Tibial artery (tissue), 4 donors: ENCODE results near the gene STAM.

ENCODE experiments used
- DNase-seq, 2 donors: peaks; one replicate each; pipeline ENCODE4 v3.0.0-alpha.2; 2019
- H3K27ac ChIP-seq, 2 donors: fragments of 200-600 bp; sonication (generic) in 1 of 2; 1 replicate in 1 of 2; 2 replicates in 1 of 2; pipeline ENCODE4 v1.5.1; 2018 to 2019; ENCODE audit warnings: mild to moderate bottlenecking in 1 of 2
- H3K27me3 ChIP-seq, 2 donors: fragments of 200-600 bp; sonication (generic) in 1 of 2; one replicate each; pipeline versions ENCODE4 v1.5.1 to v1.6.0; 2016 to 2019
- H3K36me3 ChIP-seq, 3 donors: fragments of 200-600 bp; sonication (generic) in 2 of 3; one replicate each; pipeline ENCODE4 v1.5.1; 2016 to 2019; ENCODE audit warnings: mild to moderate bottlenecking in 2 of 3
- H3K4me1 ChIP-seq, 4 donors: fragments of 200-600 bp; sonication (generic) in 2 of 4; 1 replicate in 3 of 4; 2 replicates in 1 of 4; pipeline ENCODE4 v1.5.1; 2016 to 2019
- H3K4me3 ChIP-seq, 2 donors: fragments of 200-600 bp; sonication (generic) in 1 of 2; 1 replicate in 1 of 2; 2 replicates in 1 of 2; pipeline ENCODE4 v1.5.1; 2018 to 2019; ENCODE audit warnings: mild to moderate bottlenecking in 2 of 2
- H3K9me3 ChIP-seq, 3 donors: fragments of 200-600 bp; sonication (generic) in 1 of 3; one replicate each; pipeline ENCODE4 v1.5.1; 2016 to 2019
- intact Hi-C: fragments of 100-400 bp; cut with DNase I; formaldehyde crosslinking; loops from one replicate; pipeline ENCODE4 v1.15.0; 2023; ENCODE audit warnings: low total_unique reads
- TF ChIP-seq, protein P1 (sequence below), 2 experiments: fragments of 200-600 bp in 1 of 2; fragments of 450-650 bp in 1 of 2; IDR thresholded peaks; one replicate each; pipeline ENCODE4 v1.5.1; 2017 to 2019; ENCODE audit warnings: antibody characterized with exemption in 2 of 2, mild to moderate bottlenecking in 1 of 2, moderate library complexity in 1 of 2

Gene STAM

GRCh38 chr10:17685233-17685840, 41.4 kb downstream of the STAM start:
- intact Hi-C loops: no loop called here
- Histone ChIP-seq H3K27me3 (no peaks in the 10 kb centered on the region), H3K4me1 (peaks cover 0 to 23% (median 0%) of the 10 kb centered on the region in 4 donors), H3K36me3 (peaks cover 0 to 3% (median 0%) of the 10 kb centered on the region in 3 donors), H3K4me3 (no peak overlapping the region), H3K9me3 (no peaks in the 10 kb centered on the region), H3K27ac (no peak overlapping the region)
- TF ChIP-seq, protein P1, sequence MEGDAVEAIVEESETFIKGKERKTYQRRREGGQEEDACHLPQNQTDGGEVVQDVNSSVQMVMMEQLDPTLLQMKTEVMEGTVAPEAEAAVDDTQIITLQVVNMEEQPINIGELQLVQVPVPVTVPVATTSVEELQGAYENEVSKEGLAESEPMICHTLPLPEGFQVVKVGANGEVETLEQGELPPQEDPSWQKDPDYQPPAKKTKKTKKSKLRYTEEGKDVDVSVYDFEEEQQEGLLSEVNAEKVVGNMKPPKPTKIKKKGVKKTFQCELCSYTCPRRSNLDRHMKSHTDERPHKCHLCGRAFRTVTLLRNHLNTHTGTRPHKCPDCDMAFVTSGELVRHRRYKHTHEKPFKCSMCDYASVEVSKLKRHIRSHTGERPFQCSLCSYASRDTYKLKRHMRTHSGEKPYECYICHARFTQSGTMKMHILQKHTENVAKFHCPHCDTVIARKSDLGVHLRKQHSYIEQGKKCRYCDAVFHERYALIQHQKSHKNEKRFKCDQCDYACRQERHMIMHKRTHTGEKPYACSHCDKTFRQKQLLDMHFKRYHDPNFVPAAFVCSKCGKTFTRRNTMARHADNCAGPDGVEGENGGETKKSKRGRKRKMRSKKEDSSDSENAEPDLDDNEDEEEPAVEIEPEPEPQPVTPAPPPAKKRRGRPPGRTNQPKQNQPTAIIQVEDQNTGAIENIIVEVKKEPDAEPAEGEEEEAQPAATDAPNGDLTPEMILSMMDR (IDR thresholded peaks at IDR 0.05): no peak
- DNase-seq: no peak

DNA sequence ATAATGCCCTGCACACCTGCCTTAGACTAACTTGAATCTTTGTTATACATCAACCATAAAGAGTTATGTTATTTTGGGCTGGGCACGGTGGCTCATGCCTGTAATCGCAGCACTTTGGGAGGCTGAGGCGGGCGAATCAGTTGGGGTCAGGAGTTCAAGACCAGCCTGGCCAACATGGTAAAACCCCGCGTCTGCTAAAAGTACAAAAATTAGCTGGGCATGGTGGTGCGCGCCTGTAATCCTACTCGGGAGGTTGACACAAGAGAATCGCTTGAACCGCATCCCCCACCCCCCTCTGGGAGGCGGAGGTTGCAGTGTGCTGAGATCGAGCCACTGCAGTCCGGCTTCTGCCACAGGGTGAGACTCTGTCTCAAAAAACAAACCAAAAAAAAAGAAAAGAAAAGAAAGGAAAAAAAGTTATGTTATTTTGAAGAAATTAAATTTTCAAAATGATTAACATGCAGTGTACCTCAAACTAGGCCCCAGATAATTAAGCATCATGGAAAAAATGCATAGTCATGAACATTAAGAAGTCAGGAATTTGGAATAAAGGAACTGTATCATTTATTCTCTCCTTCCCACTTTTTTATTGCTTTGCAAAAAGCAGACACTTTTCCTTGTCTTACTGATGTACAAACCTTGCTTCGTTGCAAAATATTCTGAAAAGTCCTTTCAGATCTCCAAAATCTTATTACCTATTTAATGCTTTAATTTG, 43.3 kb downstream of the STAM start:
- DNase-seq: no peak
- intact Hi-C loops: no loop called here
- Histone ChIP-seq H3K4me1 (peaks cover 0 to 18% (median 0%) of the 10 kb centered on the region in 4 donors), H3K27ac (no peak overlapping the region), H3K4me3 (no peak overlapping the region), H3K36me3 (peaks cover 0 to 3% (median 0%) of the 10 kb centered on the region in 3 donors), H3K9me3 (no peaks in the 10 kb centered on the region), H3K27me3 (no peaks in the 10 kb centered on the region)
- TF ChIP-seq, protein P1 (IDR thresholded peaks at IDR 0.05): no peak

DNA sequence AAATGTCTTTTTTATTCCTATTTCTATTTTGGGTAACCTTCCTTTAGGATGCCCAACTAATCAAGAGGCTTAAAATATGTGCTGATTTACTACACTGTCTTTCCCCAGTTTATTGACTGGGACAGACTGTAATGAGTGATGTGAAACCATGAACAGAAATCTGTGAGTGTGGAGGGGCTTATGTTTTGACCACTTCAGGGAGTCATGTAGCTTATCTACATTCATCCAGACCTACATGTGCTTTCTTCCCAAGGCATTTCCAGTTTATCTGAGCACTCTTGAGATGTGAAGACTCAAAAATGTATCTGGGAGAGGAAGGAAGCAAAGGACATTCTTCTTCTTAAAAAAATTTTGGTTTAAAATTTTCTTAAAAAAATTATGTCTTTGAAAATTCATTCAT, 45.2 kb downstream of the STAM start:
- no peak for DNase-seq
- H3K4me1 ChIP-seq: no peaks in the 10 kb centered on the region
- TF ChIP-seq, protein P1 (IDR thresholded peaks at IDR 0.05): no peak
- no peaks in the 10 kb centered on the region for H3K9me3 ChIP-seq
- peaks cover 0 to 3% (median 0%) of the 10 kb centered on the region in 3 donors for H3K36me3 ChIP-seq
- intact Hi-C loops: no loop called here
- no peak overlapping the region for H3K4me3 ChIP-seq
- no peaks in the 10 kb centered on the region for H3K27me3 ChIP-seq
- no peak overlapping the region for H3K27ac ChIP-seq

DNA sequence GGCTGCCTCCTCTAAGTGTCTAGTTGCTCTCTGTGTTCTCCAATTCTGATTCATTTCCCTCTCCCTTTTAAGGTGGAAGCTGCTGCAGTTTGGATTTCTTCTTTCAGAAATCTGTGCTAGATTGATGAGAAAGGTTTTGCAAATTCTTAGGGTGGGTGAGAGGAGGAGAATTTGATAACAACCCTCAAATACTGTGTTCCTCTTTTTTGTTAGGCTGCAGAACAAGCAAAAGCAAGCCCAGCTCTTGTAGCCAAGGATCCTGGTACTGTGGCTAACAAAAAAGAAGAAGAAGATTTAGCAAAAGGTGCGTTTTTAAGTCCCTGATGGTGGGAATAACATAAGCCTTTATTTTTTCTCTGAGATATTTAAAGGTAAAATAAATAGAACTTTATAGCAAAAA, 49.1 kb downstream of the STAM start:
- intact Hi-C loops: no loop called here
- Histone ChIP-seq H3K36me3 (peaks cover 9 to 21% (median 17%) of the 10 kb centered on the region in 3 donors), H3K9me3 (no peaks in the 10 kb centered on the region), H3K4me1 (no peaks in the 10 kb centered on the region), H3K4me3 (no peak overlapping the region), H3K27ac (no peak overlapping the region), H3K27me3 (no peaks in the 10 kb centered on the region)
- TF ChIP-seq, protein P1 (IDR thresholded peaks at IDR 0.05): no peak
- no peak for DNase-seq

GRCh38 chr10:17698696-17699095, 54.7 kb downstream of the STAM start:
- H3K36me3 ChIP-seq: peaks cover 13 to 22% (median 19%) of the 10 kb centered on the region in 3 donors
- no peaks in the 10 kb centered on the region for H3K9me3 ChIP-seq
- TF ChIP-seq, protein P1 (IDR thresholded peaks at IDR 0.05): no peak
- H3K27ac ChIP-seq: no peak overlapping the region
- H3K27me3 ChIP-seq: no peaks in the 10 kb centered on the region
- no peak overlapping the region for H3K4me3 ChIP-seq
- H3K4me1 ChIP-seq: no peaks in the 10 kb centered on the region
- intact Hi-C loops: no loop called here
- no peak for DNase-seq
